ENCODE measurements around the gene XIST.

Gene XIST

GRCh38 chrX:73863268-73863667 is 10.8 kb upstream of the XIST start:
- no peak for DNase-seq (ENCODE audit: low read depth)
- no peak overlapping the region for H3K4me3 ChIP-seq (ENCODE audit: low read length)
- TF ChIP-seq CTCF (conservative IDR thresholded peaks at IDR 0.05; ENCODE audit: low read length): no peak

- H3K4me3 ChIP-seq (ENCODE audit: low read length): no peak overlapping the region
- TF ChIP-seq CTCF (conservative IDR thresholded peaks at IDR 0.05; ENCODE audit: low read length): no peak
- no peak for DNase-seq (ENCODE audit: low read depth)
These were observed 7.1 kb upstream of the XIST start for GRCh38 chrX:73859622-73860021.

- peak; percentile 51 for DNase-seq (ENCODE audit: low read depth)
- TF ChIP-seq CTCF (conservative IDR thresholded peaks at IDR 0.05; ENCODE audit: low read length): peak; percentile 71
These were observed 3.0 kb upstream of the XIST start for GRCh38 chrX:73855546-73855945.

GRCh38 chrX:73852022-73852421 is 492 bp downstream of the XIST start:
- H3K4me3 ChIP-seq (ENCODE audit: low read length): no peak overlapping the region
- no peak for DNase-seq (ENCODE audit: low read depth)
- no peak for TF ChIP-seq CTCF (conservative IDR thresholded peaks at IDR 0.05; ENCODE audit: low read length)

More at GRCh38 chrX:73855546-73855945, 3.0 kb upstream of the XIST start:
- no peak overlapping the region for H3K4me3 ChIP-seq (ENCODE audit: low read length)

- no peak for DNase-seq (ENCODE audit: low read depth)
- TF ChIP-seq CTCF (conservative IDR thresholded peaks at IDR 0.05; ENCODE audit: low read length): no peak
- no peak overlapping the region for H3K4me3 ChIP-seq (ENCODE audit: low read length)
These were observed 1.2 kb downstream of the XIST start for GRCh38 chrX:73851014-73852009.

DNA sequence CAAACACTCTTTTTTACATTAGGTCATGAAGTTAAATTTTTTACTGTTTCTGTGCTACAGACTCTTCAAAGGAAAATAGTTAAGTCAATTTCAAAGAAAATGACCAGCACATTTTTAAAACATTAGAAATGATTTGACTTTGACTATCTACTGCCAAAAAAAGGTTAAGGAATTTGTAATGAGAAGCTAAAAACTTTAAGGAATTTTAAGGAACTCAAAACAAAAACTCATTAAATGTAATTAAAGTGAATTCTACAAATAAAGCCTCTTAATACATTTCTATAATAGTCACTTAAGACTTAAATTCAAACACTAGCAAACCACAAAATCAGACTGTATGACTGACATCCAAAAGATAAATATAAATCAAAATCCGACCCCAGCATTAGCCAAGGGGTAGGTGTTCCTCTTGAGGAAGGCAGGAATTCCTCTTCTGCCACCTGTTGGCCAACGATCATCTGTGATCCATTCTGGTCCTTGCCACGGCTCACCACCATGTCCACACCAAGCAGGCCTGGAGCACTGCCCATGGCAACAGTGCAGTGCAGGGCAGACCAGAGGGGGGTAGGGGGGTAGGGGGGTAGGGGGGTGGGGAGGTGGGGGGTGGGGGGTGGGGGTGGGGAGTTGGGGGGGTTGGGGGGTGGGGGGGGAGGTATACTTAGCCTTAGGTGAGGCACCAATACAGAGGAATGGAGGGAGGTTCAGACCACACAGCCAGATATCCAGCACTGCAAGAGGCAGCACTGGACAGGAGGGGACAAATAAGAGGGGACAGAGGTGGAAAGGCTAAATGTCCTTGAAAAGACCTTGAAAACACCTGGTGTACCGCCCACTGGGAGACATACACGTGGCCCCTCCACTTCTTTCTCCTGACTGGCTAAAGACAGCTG is 2.1 kb downstream of the XIST start:
- no peak; the same call in 1 of the 2 replicates for TF ChIP-seq CTCF (conservative IDR thresholded peaks at IDR 0.05; ENCODE audit: low read length)
- no peak overlapping the region for H3K4me3 ChIP-seq (ENCODE audit: low read length)
- DNase-seq (ENCODE audit: low read depth): peak; percentile 6
